ENCODE data around the gene OTOG.

OTOG gene

DNA sequence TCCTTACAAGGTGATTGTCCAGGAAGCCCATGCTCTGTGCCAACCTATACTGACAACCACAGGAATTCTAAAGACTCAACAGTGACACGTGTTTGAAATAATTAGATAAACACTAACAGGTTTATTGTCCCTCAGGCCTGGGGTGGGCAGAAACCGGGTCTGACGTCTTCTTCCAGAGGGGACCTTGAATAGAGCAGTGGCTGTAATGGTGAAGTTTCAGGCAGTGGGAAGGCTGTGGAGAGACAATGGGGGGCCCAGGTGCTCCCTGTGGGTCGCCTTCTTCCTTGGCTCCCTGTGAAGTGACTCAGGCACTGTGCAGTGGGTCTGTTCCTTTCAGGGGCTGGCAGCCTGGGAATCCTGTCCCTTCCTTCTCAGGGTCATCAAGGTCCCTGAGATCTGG, 54.6 kb downstream of the OTOG start:
- H3K36me3 ChIP-seq (ENCODE audit: control insufficient read depth, insufficient read depth, low read length) = no peaks in the 10 kb centered on the region
- H3K27me3 ChIP-seq (replicated peaks; ENCODE audit: control insufficient read depth, insufficient read depth, low read length) = no peaks in the 10 kb centered on the region
- H3K4me3 ChIP-seq (replicated peaks; ENCODE audit: low read depth, low read length) = no peak overlapping the region
- no peak for DNase-seq (ENCODE audit: extremely low read depth, insufficient read length)
- TF ChIP-seq, protein P1, sequence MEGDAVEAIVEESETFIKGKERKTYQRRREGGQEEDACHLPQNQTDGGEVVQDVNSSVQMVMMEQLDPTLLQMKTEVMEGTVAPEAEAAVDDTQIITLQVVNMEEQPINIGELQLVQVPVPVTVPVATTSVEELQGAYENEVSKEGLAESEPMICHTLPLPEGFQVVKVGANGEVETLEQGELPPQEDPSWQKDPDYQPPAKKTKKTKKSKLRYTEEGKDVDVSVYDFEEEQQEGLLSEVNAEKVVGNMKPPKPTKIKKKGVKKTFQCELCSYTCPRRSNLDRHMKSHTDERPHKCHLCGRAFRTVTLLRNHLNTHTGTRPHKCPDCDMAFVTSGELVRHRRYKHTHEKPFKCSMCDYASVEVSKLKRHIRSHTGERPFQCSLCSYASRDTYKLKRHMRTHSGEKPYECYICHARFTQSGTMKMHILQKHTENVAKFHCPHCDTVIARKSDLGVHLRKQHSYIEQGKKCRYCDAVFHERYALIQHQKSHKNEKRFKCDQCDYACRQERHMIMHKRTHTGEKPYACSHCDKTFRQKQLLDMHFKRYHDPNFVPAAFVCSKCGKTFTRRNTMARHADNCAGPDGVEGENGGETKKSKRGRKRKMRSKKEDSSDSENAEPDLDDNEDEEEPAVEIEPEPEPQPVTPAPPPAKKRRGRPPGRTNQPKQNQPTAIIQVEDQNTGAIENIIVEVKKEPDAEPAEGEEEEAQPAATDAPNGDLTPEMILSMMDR (IDR thresholded peaks at IDR 0.05; ENCODE audit: insufficient read depth, low read length, poor library complexity, severe bottlenecking) = no peak

DNA sequence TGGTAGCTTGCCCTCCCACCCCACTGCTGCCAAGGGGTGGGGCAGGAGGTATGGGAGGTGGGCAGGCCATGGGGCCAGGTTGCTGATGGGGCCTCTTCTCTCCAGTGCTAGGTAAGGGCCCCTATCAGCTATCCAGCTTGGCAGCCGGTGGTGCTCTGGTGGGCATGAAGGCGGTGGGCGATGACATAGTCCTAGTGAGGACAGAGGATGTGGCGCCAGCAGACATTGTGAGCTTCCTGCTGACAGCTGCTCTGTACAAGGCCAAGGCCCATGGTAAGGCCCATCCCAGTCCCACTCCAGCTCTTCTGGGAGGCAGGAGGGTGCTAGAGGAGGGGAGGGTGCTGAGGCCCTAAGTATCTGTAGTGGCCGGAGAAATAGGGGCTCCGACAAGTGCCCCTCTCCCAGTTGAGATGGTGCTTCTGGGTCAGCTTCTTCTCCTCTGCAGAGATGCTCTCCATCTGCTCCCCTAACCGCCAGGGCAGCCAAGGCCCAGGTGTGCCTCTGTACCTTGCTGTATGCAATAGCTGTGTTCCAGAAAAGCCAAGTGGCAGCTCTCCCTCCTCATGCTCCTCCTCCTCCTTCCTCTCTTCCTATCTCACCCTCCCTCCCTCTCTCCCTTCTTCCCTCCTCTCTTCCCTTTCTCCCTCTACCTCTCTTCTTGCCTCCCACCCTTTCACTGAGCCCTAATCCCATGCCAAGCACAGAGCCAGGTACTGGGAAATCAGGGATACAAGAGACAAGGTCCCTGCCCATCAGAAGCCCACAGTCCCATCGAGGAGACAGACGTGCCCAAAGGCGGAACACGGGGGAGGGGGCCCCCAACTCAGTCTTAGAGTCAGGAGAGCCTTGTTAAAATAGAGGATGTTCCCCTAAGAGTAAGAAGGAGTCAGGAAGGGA, 55.3 kb downstream of the OTOG start:
- H3K27me3 ChIP-seq (replicated peaks; ENCODE audit: control insufficient read depth, insufficient read depth, low read length) = no peaks in the 10 kb centered on the region
- TF ChIP-seq, protein P1 (IDR thresholded peaks at IDR 0.05; ENCODE audit: insufficient read depth, low read length, poor library complexity, severe bottlenecking) = no peak
- H3K4me3 ChIP-seq (replicated peaks; ENCODE audit: low read depth, low read length) = no peak overlapping the region
- no peak for DNase-seq (ENCODE audit: extremely low read depth, insufficient read length)
- no peaks in the 10 kb centered on the region for H3K36me3 ChIP-seq (ENCODE audit: control insufficient read depth, insufficient read depth, low read length)

DNA sequence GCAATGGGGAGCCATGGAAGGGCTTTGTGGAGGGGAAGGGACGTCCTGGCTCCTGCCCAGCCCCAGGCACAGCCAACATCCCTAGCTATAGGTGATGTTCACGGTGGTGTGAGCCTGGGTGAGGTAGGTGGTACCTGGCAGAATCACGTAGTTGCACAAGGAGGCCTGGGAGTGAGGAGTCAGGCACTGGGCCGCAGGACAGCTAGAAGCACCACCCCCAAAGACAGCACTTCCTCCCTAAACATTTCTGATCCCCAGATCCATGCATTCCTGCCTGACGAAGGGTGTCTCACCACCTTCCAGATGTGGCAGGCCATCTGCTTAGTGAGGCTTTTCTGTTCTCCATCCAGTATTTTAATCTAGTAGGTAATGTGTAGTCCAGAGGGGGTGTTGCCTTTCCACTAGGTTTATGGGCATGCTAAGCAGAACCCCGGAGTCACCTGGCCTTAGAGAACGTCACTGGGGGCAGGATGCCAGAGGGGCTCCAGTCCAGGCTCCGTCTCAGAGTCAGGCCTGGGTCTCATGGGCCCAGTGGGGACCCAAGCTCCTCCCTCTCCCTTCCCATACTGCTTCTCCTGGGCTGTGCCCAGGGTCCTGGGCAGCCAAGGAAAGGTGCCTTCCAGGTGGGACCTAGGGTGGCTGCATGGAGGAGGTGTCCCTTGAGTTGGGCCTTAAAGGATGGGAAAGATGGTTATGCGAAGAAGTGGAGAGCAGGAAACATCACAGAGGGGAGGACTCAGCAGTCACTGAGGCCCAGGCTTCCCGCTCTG, 56.2 kb downstream of the OTOG start:
- Histone ChIP-seq H3K27me3 (replicated peaks; ENCODE audit: control insufficient read depth, insufficient read depth, low read length) (no peaks in the 10 kb centered on the region; the same call in 1 of the 2 replicates), H3K4me3 (replicated peaks; ENCODE audit: low read depth, low read length) (no peak overlapping the region), H3K36me3 (ENCODE audit: control insufficient read depth, insufficient read depth, low read length) (no peaks in the 10 kb centered on the region)
- TF ChIP-seq, protein P1 (IDR thresholded peaks at IDR 0.05; ENCODE audit: insufficient read depth, low read length, poor library complexity, severe bottlenecking) = no peak
- no peak for DNase-seq (ENCODE audit: extremely low read depth, insufficient read length)

DNA sequence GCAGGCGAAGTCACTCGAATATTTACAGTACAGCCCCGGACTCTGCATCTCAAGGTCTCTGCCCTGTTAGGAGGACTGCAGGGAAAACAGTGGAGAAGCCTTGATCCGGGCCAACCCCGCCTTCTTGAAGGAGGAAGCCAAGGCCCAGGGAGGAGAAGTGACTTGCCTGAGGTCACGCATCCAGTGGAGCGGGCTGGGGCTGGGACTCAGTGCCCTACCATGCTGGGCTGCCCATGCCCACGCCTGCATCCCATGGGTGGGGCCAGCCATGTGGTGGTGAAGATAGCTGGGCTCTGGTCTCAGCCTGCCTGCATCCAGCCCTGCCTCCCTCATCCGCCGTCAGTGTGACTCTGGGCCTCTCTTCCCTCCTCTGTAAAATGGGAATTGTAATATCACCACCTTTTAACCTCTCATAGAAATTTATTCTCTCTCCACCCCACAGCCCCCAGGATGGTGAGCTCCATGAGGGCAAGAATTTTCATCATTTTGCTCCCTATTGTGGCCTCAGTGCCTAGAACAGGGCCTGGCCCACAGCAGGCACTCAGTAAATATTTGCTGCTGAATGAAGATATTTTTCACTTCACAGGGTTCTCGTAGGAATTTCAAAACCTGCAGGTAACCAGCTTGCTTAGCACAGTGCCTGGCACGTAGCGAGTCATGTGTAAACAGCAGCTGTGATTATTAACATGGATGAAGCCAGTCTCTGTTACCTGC, 57.3 kb downstream of the OTOG start:
- Histone ChIP-seq H3K4me3 (replicated peaks; ENCODE audit: low read depth, low read length) (no peak overlapping the region), H3K27me3 (replicated peaks; ENCODE audit: control insufficient read depth, insufficient read depth, low read length) (no peaks in the 10 kb centered on the region; the same call in 1 of the 2 replicates), H3K36me3 (ENCODE audit: control insufficient read depth, insufficient read depth, low read length) (no peaks in the 10 kb centered on the region)
- no peak for DNase-seq (ENCODE audit: extremely low read depth, insufficient read length)
- TF ChIP-seq, protein P1 (IDR thresholded peaks at IDR 0.05; ENCODE audit: insufficient read depth, low read length, poor library complexity, severe bottlenecking) = no peak

DNA sequence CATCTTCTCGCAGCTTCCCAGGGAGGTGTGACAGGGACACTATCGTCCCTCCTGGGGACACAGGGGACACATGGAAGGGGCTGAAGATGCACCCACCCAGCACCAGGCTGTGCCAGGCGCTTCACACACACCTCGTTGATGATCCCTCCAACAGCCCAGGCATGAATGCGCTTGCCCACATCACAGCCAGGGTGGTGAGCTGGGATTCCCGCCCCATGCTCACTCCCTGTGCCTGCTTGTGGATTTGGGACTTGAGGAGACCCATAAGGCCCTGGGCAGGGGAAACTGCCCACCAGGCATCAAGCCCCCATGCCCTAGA, 57.8 kb downstream of the OTOG start:
- Histone ChIP-seq H3K27me3 (replicated peaks; ENCODE audit: control insufficient read depth, insufficient read depth, low read length) (no peaks in the 10 kb centered on the region; the same call in 1 of the 2 replicates), H3K36me3 (ENCODE audit: control insufficient read depth, insufficient read depth, low read length) (no peaks in the 10 kb centered on the region), H3K4me3 (replicated peaks; ENCODE audit: low read depth, low read length) (no peak overlapping the region)
- TF ChIP-seq, protein P1 (IDR thresholded peaks at IDR 0.05; ENCODE audit: insufficient read depth, low read length, poor library complexity, severe bottlenecking) = no peak
- DNase-seq (ENCODE audit: extremely low read depth, insufficient read length) = no peak
